Lung microvascular endothelial cell (primary cell): ENCODE measurements around the gene CHFR. TPM values are rescaled to one million over a fixed set of nuclear protein-coding genes. Genes with fewer than 3 reads are reported as not detected.
"Not testable (repeated sequence)": the region's sequence is repeated elsewhere in the genome, so short reads cannot be mapped to it uniquely, and the experiment has no call there.

Experiments
- DNase-seq, 2 donors: peaks; one replicate each; pipeline versions ENCODE4 v3.0.0 to v3.0.0-alpha.2; 2010; ENCODE audit warnings: low read depth in 2 of 2
- total RNA-seq: library from RNA; depleted of rRNA; stranded (reverse); fragments of >200 nt; gene quantifications from 2 replicates; pipeline ENCODE4 v1.2.1, GENCODE V29; 2014

The CHFR gene
- total RNA-seq: 31.4 and 35.7 TPM in 2 replicates

DNA sequence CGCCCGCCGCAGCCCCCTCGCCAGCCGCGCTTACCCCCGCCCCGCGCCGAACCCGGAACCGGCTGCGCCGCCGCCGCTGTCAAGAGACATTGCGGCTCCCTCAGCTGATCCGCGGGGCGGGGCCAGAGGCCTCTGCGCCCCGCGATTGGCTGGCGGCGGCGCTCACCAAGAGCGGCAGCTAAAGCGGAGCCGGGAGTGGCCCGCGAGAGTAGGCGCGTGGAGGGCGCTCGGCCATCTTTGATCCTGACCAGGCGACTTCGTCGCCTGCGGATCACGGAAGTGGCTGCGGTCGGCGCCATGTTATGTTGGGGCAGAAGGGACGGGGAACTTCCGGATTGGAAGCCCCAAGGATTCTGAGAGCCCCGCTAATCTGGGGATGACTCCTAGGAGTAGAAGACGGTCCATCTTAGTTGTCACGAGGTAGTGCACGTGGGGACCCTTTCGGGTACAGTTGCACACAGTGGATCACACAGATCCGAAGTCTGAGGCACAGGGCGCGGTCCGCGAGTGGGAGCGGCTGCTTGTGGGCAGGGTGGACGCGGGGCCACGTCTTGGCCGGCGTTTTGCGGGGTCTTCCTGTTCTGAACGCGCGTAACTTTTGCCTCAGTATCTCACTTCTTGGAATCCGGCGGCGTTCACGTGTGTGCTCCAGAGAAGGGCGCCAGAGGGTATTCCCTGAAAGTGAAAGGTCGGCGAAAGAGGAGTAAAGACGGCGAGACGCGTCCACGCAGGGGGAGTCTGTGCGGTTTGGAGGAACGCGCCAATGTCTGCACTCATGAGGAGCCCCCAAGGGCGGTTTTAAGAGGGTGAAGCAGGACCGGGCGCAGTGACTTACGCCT, at the start of gene CHFR:
Gene CHFR, minus strand, starts transcription at position 93 of the 839 bp plus-strand sequence. CDS start 277 bp downstream, outside the sequence.
- peak; percentile 98 to 99 for DNase-seq

- not testable (repeated sequence) for DNase-seq
These were observed 49.5 kb upstream of the CHFR start for GRCh38 chr12:132936921-132937320.

GRCh38 chr12:132936163-132936562, 48.8 kb upstream of the CHFR start:
- DNase-seq: no peak

DNA sequence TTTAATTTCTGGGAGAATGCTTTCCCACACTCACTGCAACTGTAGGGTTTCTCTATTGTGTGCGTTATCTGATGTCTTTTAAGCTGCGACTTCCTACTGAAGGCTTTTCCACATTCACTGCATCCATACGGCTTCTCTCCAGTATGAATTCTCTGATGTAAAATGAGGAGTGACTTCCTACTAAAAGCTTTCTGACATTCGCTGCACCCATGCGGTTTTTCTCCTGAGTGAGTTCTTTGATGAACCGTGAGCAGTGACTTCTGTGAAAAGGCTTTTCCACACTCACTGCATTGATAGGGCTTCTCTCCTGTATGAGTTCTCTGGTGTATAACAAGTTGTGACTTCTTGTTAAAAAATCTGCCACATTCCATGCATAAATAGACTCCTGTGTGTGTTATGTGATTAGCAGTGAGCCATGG, 39.0 kb upstream of the CHFR start:
- no peak for DNase-seq

DNA sequence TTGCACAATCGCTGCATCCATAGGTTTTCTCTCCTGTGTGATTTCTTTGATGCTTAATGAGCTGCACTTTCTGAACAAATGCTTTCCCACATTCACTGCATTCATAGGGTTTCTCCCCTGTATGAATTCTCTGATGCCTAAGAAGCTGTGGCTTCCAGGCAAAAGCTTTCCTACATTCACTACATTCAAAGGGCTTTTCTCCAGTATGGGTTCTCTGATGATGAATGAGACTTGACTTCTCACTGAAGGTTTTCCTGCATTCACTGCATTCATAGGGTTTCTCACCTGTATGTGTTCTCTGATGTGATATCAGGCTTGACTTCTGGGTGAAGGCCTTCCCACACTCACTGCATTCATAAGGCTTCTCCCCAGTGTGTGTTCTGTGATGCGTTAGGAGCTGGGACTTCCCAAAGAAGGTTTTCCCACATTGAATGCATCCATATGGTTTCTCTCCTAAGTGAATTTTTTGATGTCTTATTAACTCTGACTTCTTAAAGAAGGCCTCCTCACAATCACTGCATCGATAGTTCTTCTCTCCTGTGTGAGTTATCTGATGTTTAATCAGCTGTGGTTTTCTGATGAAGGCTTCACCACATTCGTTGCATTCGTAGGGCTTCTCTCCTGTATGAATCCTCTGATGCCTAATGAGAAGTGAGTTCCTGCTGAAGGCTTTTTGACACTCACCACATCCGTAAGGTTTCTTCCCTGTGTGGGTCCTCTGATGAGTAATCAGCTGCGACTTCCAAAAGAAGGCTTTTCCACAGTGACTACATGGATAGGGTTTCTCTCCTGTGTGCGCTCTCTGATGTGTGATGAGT, 38.4 kb upstream of the CHFR start:
- no peak for DNase-seq

DNA sequence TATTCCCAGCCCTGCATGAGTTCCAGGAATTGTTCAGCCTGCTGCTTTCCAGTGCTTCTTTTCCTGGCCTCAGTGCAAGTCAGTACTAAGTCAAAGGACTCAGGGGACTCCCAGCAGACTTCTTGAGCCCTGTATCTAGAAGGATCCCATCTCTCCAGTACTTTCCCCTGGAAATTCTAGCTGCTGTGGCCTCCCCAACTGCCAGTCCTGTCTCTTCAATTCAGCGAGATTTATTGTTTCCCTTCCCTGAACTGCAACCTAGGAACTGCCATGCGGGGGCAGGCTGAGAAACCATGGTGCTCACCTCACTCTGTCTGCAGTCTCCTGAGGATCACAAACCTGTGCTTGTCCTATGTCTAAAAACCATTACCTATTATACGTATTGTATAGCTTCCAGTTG, 37.0 kb upstream of the CHFR start:
- DNase-seq: no peak

GRCh38 chr12:132923356-132923909, 36.0 kb upstream of the CHFR start:
- no peak for DNase-seq

DNA sequence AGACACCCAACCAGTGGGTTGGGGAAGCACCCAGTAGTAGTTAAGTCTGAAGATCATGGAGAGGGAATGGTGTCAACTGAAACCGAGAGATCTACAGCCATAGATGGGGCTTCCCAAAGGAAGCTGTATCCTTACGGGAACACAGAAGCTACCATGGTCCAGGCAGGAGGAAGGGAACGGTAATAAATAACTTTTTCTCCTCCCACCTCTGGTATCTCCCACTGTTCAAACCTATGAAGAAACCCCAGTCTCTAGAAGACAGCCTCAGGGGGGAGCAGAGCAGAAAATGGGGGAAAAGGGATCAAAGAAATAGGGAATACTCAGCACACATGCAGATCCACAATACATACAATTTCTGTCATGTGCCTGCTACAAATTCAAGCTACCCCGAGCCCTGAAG, 35.3 kb upstream of the CHFR start:
- no peak for DNase-seq

DNA sequence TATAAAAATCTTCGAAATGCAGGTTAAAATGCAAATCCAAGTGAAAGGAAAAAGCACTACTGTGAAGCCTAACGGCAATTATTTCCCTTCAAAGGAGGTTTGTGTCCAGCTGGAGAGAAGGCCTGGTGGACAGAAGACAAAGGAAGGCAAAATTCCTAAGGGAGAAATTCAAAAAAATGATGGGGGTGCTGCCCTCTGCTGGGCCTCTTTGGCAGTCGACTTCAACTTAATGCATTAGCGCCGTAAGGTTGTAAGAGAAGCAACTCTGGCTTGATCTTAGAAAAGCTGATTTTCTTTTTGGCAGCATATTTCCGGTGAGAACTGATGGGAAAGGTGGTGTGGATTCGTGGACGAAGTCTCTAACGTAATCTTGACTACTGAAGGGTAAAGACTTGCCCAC, 34.3 kb upstream of the CHFR start:
- DNase-seq: no peak

GRCh38 chr12:132918680-132919079, 31.3 kb upstream of the CHFR start:
- DNase-seq: no peak

DNA sequence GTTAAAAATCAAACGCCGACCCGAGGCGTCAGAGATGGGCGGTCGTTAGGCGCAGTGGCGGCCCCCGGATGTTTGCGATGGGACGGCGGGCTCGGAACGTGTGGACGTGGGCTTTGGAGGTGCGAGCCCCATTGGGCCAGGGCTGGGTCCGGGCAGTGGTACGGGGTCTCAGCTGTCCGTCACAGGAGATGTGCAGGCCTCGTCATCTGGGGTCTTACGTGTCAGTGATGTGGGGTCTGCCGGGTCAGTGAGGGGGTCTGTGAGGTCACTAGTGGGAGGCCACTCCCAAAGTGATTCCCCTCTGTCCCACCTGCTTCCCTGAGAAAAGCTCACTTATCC, 21.6 kb upstream of the CHFR start:
- DNase-seq: no peak

- DNase-seq: peak; percentile 96 to 99
These were observed 21.0 kb upstream of the CHFR start for GRCh38 chr12:132908145-132909029.

GRCh38 chr12:132907789-132908144, 20.4 kb upstream of the CHFR start:
- not testable (repeated sequence) for DNase-seq

GRCh38 chr12:132907216-132907615, 19.8 kb upstream of the CHFR start:
- DNase-seq: no peak

DNA sequence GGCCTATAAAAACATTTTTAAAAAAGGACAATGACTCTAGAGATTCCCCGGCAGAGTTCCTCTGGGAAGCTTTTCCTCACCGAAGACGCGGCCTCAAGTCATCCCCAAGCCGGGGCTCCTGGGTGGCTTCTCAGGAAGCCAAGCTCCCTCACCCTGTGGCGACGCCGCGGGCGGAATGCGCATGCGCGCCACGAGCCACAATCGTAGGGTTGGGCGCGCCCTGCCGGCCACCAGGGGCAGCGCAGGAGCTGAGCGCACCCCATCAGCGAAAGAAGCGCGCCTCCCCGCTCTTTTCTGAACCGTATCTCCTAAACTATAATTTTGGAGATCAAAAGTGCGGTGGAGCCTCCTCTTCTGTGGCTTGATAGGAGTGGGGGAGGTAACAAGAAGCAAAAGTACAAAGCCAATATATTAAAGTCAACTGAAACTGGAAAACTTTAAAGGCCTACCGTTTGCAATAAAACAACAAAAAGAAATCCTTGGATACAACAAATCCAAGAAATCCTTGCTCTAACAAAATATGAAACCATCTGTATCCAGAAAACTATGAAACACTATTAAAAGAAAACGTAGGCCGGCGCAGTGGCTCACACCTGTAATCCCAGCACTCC, 17.4 kb upstream of the CHFR start:
- DNase-seq: peak; percentile 60 to 69

DNA sequence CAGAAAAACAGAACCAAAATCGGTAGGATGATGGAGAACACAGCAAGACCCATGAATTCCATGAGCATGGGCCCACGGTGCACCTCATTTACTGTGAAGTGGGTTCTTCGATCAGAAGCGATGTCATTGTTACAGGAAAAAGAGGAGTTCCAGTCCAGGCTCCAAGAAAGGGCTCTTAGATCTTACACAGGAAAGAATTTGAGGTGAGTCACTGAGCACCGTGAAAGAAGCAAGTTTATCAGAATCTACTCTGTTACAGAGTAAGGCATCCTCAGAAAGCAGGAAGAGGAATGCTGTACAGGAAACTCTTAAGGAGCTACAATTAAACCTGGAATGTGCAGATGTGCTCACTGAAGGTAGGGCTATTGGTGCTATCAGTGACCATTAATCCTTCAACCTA, 11.6 kb upstream of the CHFR start:
- peak in 1 of 2 donors; percentile 54 for DNase-seq

GRCh38 chr12:132888852-132889251, 1.4 kb upstream of the CHFR start:
- no peak for DNase-seq

DNA sequence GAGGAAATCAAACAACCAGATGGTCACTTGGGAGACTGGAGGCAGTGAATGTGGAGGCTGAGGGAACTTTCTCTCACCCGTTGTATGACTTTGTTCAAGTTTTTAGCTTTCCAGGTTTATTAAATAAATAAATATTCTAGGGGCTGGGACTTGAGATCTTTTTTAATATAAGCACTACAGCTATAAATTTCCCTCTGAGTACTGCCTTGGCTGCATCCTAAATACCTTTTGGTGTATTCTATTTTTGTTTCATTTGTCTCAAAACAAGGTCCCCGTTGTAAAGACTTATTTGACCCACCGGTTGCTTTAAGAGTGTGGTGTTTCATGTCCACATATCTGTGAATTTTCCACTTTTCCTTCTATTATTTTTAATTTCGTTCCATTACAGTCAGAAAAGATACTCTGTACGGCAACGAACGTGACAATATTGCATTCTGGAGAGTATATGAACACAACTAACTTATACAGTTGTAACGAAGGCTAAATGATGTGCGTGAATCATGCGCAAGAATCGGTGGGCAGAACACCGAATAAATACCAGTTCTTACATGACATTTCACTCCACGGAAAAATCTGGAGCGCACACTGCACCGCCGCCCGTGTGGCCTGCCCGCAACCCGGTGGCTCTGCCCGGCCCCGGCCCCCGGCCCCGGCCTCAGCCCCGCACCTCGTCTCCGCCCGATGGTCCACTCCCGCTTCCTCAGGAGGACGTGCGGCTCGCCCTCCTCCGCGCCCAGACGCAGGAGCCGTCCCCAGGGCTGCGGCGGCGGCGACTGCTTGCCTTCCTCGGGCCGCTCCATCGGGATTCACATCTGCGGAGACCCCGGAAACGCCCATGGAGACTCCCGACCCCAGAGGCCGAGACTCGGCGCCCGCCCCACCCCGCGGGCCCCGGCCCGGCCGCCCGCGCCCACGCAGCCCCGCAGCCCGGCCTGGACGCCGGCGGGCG, 602 bp downstream of the CHFR start:
- peak; percentile 29 to 31 for DNase-seq

DNA sequence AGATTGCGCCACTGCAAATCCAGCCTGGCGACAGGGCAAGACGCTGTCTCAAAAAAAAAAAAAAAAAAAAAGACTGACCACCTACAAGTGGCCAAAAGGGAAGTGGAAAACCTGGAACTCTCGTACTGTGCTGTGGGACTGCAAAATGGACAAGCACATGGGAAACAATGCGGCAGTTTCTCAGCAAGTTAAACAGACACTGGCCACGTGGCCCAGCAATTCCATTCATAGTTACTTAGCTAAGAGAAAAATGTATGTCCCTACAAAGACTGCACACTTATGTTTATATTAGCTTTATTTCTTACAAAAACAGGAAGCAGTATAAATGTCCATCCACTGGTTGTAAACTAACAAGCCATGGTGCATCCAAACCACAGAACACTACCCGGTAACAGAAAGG, 5.6 kb downstream of the CHFR start:
- peak; percentile 35 to 76 for DNase-seq

- DNase-seq: not testable (repeated sequence)
These were observed 12.8 kb downstream of the CHFR start for GRCh38 chr12:132874620-132875019.
